ENCODE measurements around the gene RELN.

Gene RELN

DNA sequence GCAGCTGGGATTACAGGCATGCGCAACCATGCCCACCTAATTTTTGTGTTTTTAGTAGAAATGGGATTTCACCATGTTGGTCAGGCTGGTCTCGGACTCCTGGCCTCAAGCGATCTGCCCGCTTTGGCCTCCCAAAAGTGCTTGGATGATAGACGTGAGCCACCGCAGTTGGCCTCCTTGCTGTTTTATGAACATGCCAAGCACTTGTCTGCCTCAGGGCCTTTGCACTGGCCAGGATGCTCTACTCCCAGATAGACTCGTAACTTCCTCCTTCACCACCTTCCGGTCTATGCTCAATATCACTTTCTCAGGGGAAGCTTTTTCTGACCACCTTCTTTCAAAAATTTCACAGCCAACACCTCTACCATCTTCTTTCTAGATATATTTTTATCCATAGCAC, 549.8 kb downstream of the RELN start:
- no peak for DNase-seq

DNA sequence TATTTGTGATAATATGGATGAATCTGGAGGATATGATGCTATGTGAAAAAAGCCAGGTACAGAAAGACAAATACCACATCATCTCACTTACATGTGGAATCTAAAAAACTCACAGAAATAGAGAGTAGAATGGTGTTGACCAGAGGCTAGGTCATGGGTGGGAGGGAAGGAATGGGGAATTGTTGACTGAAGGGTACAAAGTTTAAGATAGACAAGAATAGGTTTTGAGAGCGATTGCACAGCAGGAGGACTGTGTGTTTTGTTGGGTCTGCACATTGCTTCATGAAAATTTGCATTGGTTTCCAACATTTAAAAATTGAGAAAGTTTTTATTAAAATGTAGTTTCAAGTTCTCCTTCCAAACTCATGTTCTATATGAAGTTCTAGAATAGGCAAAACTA, 551.8 kb downstream of the RELN start:
- DNase-seq = no peak

DNA sequence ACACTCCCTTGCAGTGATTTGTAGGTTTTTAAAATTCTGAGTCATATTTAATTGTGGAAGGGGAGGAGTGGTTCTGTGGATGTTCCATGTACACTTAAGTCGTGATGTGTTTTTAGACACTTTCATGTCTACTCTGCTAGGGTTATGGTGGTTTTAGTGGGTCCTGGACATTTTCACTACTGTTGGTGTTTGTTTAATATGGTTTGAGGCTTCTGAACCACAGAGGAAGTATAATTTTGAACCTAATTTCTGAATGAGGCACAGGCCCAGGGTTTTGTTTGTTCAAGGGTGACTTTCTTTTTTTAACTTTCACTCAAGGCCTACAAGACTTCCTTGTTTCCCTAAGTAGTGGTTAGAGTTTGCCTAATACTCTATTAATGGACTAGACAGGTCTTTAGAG, 556.7 kb downstream of the RELN start:
- DNase-seq = no peak

DNA sequence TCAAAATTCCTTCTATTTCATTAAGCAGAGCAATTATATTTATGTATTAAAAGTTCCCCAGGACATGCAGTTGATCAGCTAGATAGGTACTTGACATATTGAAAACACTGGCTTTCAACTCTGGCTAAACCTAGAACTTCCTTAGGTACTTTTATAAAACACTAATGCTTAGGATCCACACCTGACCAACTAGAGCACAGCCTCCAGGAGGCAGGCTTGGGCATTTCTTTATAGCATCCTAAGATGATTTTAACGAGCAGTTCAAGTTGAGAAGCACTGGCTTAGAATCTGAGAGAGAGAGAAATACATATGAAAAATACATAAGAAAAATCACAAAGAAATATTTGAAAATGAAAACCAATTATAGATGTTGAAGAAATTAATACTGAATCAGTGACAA, 564.3 kb downstream of the RELN start:
- no peak for DNase-seq

DNA sequence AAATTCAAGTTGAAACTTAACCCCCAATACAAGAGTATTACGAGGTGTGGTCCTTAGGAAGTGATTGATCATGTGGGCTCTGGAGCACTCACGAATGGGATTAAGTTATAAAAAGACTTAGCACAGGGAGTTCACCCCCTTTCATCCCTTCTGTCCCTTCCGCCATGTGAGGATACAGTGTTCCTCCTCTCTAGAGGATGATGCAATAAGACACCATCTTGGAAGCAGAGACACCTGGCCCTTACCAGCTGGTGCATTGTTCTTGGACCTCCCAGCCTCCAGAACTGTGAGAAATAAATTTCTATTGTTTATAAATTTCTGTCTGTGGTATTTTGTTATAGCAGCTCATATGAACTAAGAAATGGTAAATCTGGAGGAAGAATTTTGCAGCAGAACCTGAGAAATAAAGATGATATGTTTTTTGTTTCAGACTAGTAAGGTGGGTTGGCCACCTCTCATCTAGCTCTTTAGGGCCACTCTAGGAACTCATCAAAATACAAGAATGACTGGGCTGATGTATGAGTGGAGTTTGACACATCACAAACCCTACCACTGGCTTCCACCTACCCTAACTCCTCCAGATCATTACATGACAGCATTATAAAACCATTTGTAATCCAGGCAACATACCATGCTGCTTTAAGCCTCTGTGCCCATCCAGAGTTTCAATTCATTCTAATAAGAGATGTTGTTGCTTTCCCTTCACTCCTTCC, 565.8 kb downstream of the RELN start:
- no peak for DNase-seq

All from activated CD8-positive, alpha-beta memory T cell treated with anti-CD3 and anti-CD28 coated beads for 24 hours (primary cell).